Left ventricle myocardium inferior (tissue), 1 donor: Measurements from ENCODE around the gene GAS2L2. TPM values are rescaled to one million over a fixed set of nuclear protein-coding genes. Genes with fewer than 3 reads are reported as not detected.

Experiments used
- DNase-seq: peaks from one replicate; pipeline ENCODE4 v3.0.0-alpha.2; 2020
- H3K27ac ChIP-seq: fragments of 200-600 bp; replicated peaks from 2 replicates; pipeline ENCODE4 v1.8.0; 2021
- H3K27me3 ChIP-seq: fragments of 200-600 bp; 2 replicates; pipeline ENCODE4 v1.8.0; 2021; ENCODE audit warnings: low read depth
- H3K36me3 ChIP-seq: fragments of 200-600 bp; 2 replicates; pipeline ENCODE4 v1.8.0; 2021
- H3K4me1 ChIP-seq: fragments of 200-600 bp; 2 replicates; pipeline ENCODE4 v1.8.0; 2021
- H3K4me3 ChIP-seq: fragments of 200-600 bp; 2 replicates; pipeline ENCODE4 v1.8.0; 2021; ENCODE audit warnings: mild to moderate bottlenecking, moderate library complexity
- H3K9me3 ChIP-seq: fragments of 200-600 bp; replicated peaks from 2 replicates; pipeline ENCODE4 v1.8.0; 2021
- intact Hi-C: fragments of 100-400 bp; cut with micrococcal nuclease; formaldehyde crosslinking; loops from one replicate; pipeline ENCODE4 v1.11.0; 2022
- total RNA-seq: library from RNA; stranded (reverse); fragmentation: NEBNext Ultra II Directional; extraction: Animal tissue kit (Norgen Biotek cat#: 25700); gene quantifications from one replicate; pipeline ENCODE4 v1.2.1, GENCODE V29; 2021
- TF ChIP-seq, protein P1 (sequence below): fragments of 200-600 bp; IDR thresholded peaks from 2 replicates; pipeline ENCODE4 v1.8.0; 2021; ENCODE audit warnings: antibody characterized with exemption, mild to moderate bottlenecking, borderline replicate concordance
- donor health status: DM: no; HTN: yes; CAD: no; lungs with severe emphysema.

GAS2L2 gene
- total RNA-seq, 1 donor from 2014 or later: 0.08 TPM

DNA sequence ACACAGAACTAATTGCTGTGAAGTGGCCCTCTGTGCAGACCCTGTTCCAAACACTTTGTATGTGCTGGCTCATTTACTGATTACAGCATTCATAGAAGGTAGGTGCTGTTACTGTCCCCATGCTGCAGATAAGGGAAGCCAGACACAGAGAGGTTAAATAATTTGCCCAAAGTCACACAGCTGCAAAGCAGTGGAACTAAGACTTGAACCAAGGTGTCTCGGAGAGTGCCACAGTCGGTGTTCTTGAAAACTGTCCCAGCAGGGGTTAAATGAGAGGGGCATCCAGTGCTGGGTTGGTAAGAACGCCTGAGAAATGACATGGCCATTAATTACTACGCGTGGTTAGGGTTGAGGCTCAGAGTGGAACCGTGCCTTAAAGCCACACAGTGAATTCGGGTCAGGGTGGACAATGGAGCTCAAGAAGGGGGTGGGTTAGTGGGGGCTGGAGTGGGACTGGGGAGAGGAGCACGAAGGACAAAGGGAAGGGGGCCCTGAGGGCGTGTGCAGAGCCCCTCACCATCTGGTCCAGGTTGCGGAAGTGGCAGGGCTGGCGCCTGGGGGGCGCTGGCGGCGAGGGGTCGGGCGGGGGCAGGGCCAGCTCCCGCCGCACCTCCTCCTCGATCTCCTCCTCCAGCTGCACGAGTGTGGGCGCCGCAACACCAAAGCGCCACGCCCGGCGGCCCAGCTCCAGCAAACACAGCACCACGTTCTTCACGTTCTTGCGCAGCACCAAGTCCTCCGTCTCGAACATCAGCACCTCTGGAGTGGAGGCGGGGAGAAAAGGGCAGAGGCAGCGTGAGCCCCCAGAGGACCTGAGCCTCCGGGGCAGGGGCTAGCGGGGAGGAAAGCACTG lies 3.3 kb downstream of the GAS2L2 start:
- H3K4me3 ChIP-seq: peak overlapping the region; percentile 32
- peaks cover 31% of the 10 kb centered on the region for H3K4me1 ChIP-seq
- H3K9me3 ChIP-seq: no peaks in the 10 kb centered on the region
- no peak overlapping the region for H3K27ac ChIP-seq
- intact Hi-C loops: loop anchor here (5.0 kb wide), 1 partner anchor 137 kb away; no protein-coding TSS in a partner anchor
- DNase-seq: no peak
- TF ChIP-seq, protein P1, sequence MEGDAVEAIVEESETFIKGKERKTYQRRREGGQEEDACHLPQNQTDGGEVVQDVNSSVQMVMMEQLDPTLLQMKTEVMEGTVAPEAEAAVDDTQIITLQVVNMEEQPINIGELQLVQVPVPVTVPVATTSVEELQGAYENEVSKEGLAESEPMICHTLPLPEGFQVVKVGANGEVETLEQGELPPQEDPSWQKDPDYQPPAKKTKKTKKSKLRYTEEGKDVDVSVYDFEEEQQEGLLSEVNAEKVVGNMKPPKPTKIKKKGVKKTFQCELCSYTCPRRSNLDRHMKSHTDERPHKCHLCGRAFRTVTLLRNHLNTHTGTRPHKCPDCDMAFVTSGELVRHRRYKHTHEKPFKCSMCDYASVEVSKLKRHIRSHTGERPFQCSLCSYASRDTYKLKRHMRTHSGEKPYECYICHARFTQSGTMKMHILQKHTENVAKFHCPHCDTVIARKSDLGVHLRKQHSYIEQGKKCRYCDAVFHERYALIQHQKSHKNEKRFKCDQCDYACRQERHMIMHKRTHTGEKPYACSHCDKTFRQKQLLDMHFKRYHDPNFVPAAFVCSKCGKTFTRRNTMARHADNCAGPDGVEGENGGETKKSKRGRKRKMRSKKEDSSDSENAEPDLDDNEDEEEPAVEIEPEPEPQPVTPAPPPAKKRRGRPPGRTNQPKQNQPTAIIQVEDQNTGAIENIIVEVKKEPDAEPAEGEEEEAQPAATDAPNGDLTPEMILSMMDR: no peak
- H3K27me3 ChIP-seq: peaks cover 82% of the 10 kb centered on the region
- no peaks in the 10 kb centered on the region for H3K36me3 ChIP-seq

DNA sequence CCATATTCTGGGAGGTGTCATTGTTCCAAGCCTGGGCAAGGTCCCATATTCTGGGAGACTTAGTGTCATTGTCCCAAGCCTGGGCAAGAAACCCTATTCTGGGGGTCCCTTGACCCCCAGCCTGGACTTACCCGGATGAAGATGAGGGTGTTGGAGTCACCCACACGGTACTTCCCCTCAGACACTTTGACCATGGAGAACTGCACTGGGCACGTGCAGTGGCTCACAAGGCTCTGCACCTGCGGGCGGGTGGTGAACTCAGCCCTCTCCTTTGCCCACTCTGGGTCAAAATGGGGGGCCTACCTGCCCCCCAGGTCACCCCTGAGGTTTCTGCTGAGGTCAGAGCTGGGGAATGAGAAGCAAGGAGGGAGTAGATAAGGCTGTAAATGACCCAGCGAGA lies 4.1 kb downstream of the GAS2L2 start:
- TF ChIP-seq, protein P1: no peak
- H3K27me3 ChIP-seq: peaks cover 90% of the 10 kb centered on the region
- no peak overlapping the region for H3K27ac ChIP-seq
- no peaks in the 10 kb centered on the region for H3K36me3 ChIP-seq
- peaks cover 31% of the 10 kb centered on the region for H3K4me1 ChIP-seq
- intact Hi-C loops: loop anchor here (5.0 kb wide), 1 partner anchor 137 kb away; no protein-coding TSS in a partner anchor
- DNase-seq: no peak
- H3K4me3 ChIP-seq: no peak overlapping the region
- H3K9me3 ChIP-seq: no peaks in the 10 kb centered on the region

- intact Hi-C loops: loop anchor here (5.0 kb wide), 1 partner anchor 136 kb away; no protein-coding TSS in a partner anchor
- Histone ChIP-seq H3K9me3 (no peaks in the 10 kb centered on the region), H3K4me1 (peaks cover 31% of the 10 kb centered on the region), H3K27ac (no peak overlapping the region), H3K4me3 (no peak overlapping the region), H3K27me3 (peaks cover 96% of the 10 kb centered on the region), H3K36me3 (no peaks in the 10 kb centered on the region)
- TF ChIP-seq, protein P1: no peak
- no peak for DNase-seq
Measured at GRCh38 chr17:35748341-35748841, 4.6 kb downstream of the GAS2L2 start.

- intact Hi-C loops: loop anchor here (5.0 kb wide), 1 partner anchor 135 kb away; no protein-coding TSS in a partner anchor
- no peaks in the 10 kb centered on the region for H3K36me3 ChIP-seq
- TF ChIP-seq, protein P1: peak; percentile 90
- peaks cover 97% of the 10 kb centered on the region for H3K27me3 ChIP-seq
- H3K27ac ChIP-seq: no peak overlapping the region
- peak; percentile 67 for DNase-seq
- H3K9me3 ChIP-seq: no peaks in the 10 kb centered on the region
- H3K4me1 ChIP-seq: peaks cover 24% of the 10 kb centered on the region
- H3K4me3 ChIP-seq: no peak overlapping the region
Measured at GRCh38 chr17:35747540-35748017, 5.5 kb downstream of the GAS2L2 start.

- DNase-seq: no peak
- Histone ChIP-seq H3K27me3 (peaks cover 100% of the 10 kb centered on the region), H3K27ac (no peak overlapping the region), H3K4me3 (no peak overlapping the region), H3K9me3 (no peaks in the 10 kb centered on the region), H3K4me1 (peaks cover 32% of the 10 kb centered on the region), H3K36me3 (no peaks in the 10 kb centered on the region)
- intact Hi-C loops: loop anchor here (5.0 kb wide), 1 partner anchor 134 kb away; no protein-coding TSS in a partner anchor
- TF ChIP-seq, protein P1: no peak
Measured at GRCh38 chr17:35745749-35746320, 7.2 kb downstream of the GAS2L2 start.
